IPS-18c (cell line): Measurements from ENCODE around the gene MMP24.

ENCODE experiments used
- H3K4me3 ChIP-seq: 2 replicates; pipeline ENCODE4 v1.7.0; 2013; ENCODE audit warnings: low read depth, mild to moderate bottlenecking, low read length, moderate library complexity; ENCODE audit not compliant: insufficient read depth
- H3K9me3 ChIP-seq: one replicate; pipeline ENCODE4 v1.6.1; 2013; ENCODE audit warnings: mild to moderate bottlenecking, low read length, moderate library complexity; ENCODE audit not compliant: control insufficient read depth, insufficient read depth

MMP24 gene

DNA sequence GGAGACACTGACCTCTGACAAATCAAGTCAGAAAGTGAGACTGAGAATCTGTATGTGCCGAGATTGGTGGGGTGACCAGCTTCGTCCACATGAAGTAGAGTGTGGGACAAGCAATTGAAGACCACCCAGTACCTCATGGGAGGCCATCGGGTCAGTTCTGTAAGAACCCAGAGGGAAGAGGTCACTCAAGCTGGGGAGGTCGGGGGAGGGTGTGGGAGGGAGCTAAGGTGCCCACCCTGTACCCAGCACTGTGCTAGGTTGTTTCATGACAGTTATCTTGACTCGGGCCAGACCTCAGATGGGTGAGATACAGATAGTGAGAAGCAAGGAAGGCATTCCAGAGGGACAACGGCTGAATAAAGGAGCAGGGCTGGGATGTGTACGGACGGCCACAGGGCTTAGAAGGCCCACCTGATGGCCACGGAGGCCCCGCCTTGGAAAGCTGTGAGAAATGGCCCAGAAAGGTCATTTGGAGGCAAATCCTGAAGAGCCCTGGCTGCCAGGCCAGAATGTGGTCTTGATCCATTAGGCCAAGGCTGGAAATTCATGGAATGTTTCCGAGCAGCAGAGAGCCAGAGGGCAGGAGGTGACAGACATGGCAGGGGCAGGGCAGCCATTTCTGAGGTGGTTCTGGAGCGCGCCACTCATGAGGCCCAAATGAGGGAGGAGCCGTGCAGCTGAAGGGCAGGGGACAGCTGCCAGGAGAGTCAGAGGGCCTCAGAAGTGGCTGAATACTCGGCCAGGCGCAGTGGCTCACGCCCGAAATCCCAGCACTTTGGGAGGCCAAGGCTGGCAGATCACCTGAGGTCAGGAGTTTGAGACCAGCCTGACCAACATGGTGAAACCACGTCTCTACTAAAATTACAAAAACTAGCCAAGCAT, 43.8 kb downstream of the MMP24 start:
- Histone ChIP-seq H3K4me3 (no peak overlapping the region), H3K9me3 (no peaks in the 10 kb centered on the region)

DNA sequence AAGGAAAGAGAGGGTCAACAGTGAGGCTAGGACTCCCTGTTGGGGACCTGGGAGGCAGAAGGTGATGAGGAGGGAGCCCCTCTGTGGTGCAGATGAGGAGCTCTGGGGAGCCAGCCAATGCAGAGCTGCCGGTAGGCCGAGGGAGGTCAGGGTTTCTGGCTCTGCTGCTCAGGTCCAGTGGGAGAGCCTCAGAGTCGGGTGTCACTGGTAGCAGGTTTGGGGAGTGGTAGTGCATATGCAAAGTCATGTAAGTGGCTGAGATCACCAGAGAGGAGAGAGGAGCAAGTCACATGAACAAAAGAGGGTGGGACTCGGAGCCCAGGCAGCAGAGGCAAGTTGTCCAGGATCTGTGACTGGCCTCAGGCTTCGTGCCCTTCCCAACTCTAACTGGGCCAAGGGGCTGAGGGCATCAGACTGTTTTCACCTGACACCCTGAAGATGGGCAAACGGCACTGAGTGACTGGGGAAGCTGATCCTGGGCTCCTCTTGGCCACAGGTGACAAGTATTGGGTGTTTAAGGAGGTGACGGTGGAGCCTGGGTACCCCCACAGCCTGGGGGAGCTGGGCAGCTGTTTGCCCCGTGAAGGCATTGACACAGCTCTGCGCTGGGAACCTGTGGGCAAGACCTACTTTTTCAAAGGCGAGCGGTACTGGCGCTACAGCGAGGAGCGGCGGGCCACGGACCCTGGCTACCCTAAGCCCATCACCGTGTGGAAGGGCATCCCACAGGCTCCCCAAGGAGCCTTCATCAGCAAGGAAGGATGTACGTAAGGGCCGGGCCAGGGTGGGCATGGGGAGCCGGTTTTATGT, 44.8 kb downstream of the MMP24 start:
- H3K4me3 ChIP-seq, result no peak overlapping the region
- H3K9me3 ChIP-seq, result no peaks in the 10 kb centered on the region

DNA sequence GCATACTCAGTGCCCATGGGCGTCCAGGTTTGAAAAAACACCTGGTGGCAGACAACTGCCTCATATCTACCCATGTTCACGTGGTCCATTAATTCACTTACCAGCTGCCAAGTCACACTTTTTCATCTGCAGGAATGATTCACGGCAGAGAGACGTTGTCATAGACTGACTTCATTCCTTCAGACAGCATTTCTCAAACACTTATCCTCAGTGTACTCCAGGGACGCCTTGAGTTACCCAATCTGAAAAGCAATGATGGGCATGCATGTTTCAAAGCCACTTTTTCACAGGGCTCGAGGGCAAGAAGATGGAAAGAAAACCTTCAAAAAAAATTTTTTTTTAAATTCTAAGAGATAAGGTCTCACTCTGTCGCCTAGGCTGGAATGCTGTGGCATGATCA, 45.4 kb downstream of the MMP24 start:
- Histone ChIP-seq H3K4me3 (no peak overlapping the region), H3K9me3 (no peaks in the 10 kb centered on the region)

GRCh38 chr20:35273449-35274171, 47.1 kb downstream of the MMP24 start:
- Histone ChIP-seq H3K9me3 (no peaks in the 10 kb centered on the region), H3K4me3 (no peak overlapping the region)

DNA sequence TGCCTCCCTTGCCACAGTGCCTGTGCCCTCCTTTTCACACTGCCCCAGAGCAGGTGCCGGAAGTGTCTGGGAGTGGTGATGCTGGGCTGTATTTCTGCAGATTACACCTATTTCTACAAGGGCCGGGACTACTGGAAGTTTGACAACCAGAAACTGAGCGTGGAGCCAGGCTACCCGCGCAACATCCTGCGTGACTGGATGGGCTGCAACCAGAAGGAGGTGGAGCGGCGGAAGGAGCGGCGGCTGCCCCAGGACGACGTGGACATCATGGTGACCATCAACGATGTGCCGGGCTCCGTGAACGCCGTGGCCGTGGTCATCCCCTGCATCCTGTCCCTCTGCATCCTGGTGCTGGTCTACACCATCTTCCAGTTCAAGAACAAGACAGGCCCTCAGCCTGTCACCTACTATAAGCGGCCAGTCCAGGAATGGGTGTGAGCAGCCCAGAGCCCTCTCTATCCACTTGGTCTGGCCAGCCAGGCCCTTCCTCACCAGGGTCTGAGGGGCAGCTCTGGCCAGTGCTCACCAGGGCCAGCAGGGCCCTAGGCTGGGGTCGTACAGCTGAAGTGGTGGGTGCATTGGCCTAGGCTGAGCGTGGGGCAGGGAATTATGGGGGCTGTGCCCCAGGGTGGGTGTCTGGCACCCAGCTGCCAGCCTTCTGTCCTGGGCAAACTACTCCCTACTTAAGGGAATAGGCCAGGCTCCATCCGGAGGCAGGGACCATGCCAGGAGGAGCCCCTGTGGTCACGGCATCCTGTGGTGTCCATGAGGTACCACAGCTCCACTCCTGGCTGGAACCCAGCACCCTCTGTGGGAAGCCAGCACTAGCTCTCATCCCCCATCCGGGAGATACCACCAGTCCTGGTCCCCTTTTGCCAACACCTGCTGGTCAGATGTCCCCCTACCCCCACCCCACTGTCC, 47.9 kb downstream of the MMP24 start:
- H3K4me3 ChIP-seq, result no peak overlapping the region
- H3K9me3 ChIP-seq, result peaks cover 3% of the 10 kb centered on the region

- Histone ChIP-seq H3K4me3 (no peak overlapping the region), H3K9me3 (peaks cover 3% of the 10 kb centered on the region)
These were observed 49.3 kb downstream of the MMP24 start for GRCh38 chr20:35275741-35276251.

GRCh38 chr20:35276408-35276807, 49.9 kb downstream of the MMP24 start:
- no peak overlapping the region for H3K4me3 ChIP-seq
- peaks cover 3% of the 10 kb centered on the region for H3K9me3 ChIP-seq

DNA sequence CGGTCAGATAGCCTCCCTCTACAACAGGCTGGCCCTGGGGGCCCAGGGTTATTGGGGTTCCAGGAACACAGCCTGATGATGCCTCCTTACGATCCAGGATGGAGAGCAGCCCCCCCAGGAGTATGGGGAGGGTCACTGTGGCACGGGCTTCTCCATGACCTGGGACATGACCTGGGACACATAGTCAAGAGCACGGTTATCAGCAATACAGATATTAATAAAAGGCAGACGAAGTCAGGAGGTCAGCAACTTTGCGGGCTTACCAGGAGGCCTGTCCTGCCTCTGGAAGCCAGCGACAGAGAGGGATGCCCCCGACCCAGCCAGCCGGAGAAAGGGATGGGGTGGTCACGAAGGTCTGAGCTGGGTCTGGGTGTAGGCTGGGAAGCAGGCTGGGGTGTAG, 50.6 kb downstream of the MMP24 start:
- Histone ChIP-seq H3K9me3 (peaks cover 3% of the 10 kb centered on the region), H3K4me3 (peak overlapping the region; percentile 79)

DNA sequence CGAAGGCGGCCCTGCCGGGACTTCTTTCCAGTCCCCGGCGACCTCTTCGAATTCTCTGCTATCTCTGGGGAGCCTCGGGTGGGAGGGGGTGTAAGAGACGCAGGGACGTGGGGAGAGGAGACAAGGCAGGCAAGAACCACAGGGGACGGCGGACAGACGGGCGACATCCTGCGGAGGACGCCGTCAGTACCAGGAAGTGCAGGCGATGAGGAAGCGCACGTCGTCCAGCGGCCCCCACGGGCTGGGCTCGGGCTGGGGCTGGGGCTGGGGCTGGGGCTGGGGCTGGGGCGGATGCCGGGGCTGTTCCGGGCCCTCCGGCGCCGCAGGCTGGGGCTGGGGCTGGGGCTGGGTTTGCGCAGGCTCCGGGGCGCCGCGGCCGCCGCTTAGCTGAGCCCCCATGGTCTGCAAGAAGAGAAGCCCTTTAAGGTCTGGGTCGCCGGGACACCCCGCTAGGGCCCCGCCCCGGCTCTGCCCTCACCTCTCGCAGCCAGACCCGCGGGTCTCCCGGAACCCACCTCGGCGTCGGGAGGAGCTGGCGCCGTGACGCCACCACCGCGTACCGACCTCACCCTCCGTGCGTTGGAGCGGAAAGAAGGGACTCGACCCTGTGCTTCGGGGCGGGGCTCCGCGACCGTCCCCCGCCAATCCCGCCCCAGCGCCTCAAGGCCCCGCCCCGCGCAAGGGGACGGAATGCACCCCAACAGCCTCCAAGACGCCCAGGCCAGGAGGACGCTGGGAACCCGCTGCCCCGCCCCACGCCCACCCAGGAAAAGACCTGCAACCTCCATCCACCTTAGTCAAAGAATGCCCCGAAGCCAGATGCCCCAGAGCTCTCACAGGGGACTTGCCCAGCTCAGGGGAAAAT, 51.3 kb downstream of the MMP24 start, which contains the start of gene MMP24OS:
TSS of gene MMP24OS (minus strand) at position 592 of the 865 bp plus-strand sequence. CDS start at position 399, 193 bp downstream.
- Histone ChIP-seq H3K4me3 (peak within 1 kb of the TSS; percentile 79), H3K9me3 (peaks cover 3% of the 10 kb centered on the region)

DNA sequence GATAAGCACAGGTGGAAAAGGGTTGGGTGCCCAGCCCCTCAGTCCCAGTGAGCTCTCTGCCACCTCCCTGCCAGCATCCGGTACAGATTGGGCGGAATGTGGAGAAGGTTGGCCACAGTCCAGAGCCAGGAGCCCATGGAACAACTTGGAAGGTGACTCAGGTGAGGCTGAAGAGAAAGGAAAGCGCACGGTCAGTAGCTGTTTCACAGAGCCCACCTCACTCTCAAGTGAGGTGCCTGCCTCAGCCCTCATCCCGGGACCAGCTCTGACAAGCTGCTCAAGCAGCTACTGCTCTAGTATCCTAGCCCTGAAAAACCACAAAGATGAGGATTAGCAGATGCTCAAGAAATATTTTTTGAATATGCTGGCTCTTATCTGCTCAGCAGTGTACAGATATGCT, 52.5 kb downstream of the MMP24 start:
- no peak overlapping the region for H3K4me3 ChIP-seq

GRCh38 chr20:35279533-35280174, 53.2 kb downstream of the MMP24 start:
- peaks cover 3% of the 10 kb centered on the region for H3K9me3 ChIP-seq
- H3K4me3 ChIP-seq, result no peak overlapping the region

More for the DNA sequence above, 52.5 kb downstream of the MMP24 start:
- peaks cover 3% of the 10 kb centered on the region for H3K9me3 ChIP-seq

GRCh38 chr20:35280523-35280922, 54.0 kb downstream of the MMP24 start:
- H3K9me3 ChIP-seq, result peaks cover 3% of the 10 kb centered on the region
- no peak overlapping the region for H3K4me3 ChIP-seq

- no peak overlapping the region for H3K4me3 ChIP-seq
- H3K9me3 ChIP-seq, result peaks cover 3% of the 10 kb centered on the region
These were observed 55.1 kb downstream of the MMP24 start for GRCh38 chr20:35281506-35282101.

DNA sequence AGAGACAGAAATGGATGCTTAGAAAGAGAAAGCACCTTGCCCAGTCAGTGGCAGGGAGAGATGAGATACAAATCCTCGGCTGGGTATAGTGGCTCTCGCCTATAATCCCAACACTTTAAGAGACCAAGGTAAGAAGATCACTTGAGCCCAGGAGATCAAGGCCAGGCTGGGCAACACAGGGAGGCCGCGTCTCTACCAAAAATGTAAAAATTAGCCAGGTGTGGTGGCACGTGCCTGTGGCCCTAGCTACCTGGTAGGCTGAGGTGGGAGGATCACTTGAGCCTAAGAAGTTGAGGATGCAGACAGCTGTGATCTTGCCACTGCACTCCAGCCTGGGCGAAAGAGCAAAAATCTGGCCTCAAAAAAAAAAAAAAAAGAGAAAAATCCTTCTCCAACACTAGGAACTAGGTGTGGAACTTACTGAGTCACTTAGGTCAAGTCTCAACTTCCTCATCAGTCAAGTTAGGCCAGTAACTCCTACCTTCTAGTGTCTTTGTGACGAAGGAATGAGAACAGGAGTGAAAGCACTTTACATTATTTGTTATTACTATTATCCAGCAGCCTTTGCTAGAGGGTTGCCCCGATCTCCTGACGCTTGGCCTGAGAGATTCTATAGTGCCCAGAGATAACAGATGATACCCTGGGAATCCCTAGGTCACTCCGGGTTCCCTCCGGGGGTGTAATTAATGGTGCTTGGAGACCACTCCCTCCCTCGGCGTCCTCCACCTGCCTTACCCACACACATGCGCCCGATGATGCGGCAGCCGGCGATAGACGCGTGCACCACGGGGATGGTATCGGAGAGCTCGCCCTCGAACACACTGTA, 57.2 kb downstream of the MMP24 start:
- H3K4me3 ChIP-seq, result peak overlapping the region; percentile 97
- H3K9me3 ChIP-seq, result peaks cover 3% of the 10 kb centered on the region
